ENCODE data around the gene SDHC. TPM values are rescaled to one million over a fixed set of nuclear protein-coding genes. Genes with fewer than 3 reads are reported as not detected.

Gene SDHC
- 238 to 251 TPM (median 241 TPM) in 5 replicates for total RNA-seq (2022; extraction: Qiagen RNA extraction)

GRCh38 chr1:161314201-161314981, at the start of gene SDHC:
Gene SDHC (plus strand): TSS chr1:161314381. CDS start chr1:161314406, 25 bp downstream.

GRCh38 chr1:161309868-161310267, 4.3 kb upstream of the SDHC start, which contains the start of gene MPZ:
Gene MPZ (minus strand): TSS chr1:161309968. CDS start chr1:161309905, 63 bp downstream.

GRCh38 chr1:161367684-161368400, 53.7 kb downstream of the SDHC start, which contains the start of gene CFAP126:
Gene CFAP126 (minus strand): TSS chr1:161367876. CDS start chr1:161367868, 8 bp downstream.

Other genes starting within 250 kb of the SDHC start
- 0.07 to 0.09 TPM (median 0.07 TPM) in 5 replicates for gene ARHGAP30, start 244.5 kb upstream of the SDHC start, total RNA-seq (2022; extraction: Qiagen RNA extraction)
- gene NECTIN4, start 224.8 kb upstream of the SDHC start, total RNA-seq (2022; extraction: Qiagen RNA extraction): 1.6 to 1.9 TPM (median 1.8 TPM) in 5 replicates
- 1.8 to 2.1 TPM (median 1.8 TPM) in 5 replicates for gene KLHDC9, start 216.0 kb upstream of the SDHC start, total RNA-seq (2022; extraction: Qiagen RNA extraction)
- 98.5 to 110 TPM (median 106 TPM) in 5 replicates for gene PFDN2, start 196.3 kb upstream of the SDHC start, total RNA-seq (2022; extraction: Qiagen RNA extraction)
- gene NIT1, start 196.3 kb upstream of the SDHC start, total RNA-seq (2022; extraction: Qiagen RNA extraction): 25.8 to 32.2 TPM (median 31.0 TPM) in 5 replicates
- gene DEDD, start 181.7 kb upstream of the SDHC start, total RNA-seq (2022; extraction: Qiagen RNA extraction): 30.9 to 35.3 TPM (median 31.4 TPM) in 5 replicates
- 87.5 to 144 TPM (median 90.2 TPM) in 5 replicates for gene UFC1, start 160.4 kb upstream of the SDHC start, total RNA-seq (2022; extraction: Qiagen RNA extraction)
- gene USP21, start 154.9 kb upstream of the SDHC start, total RNA-seq (2022; extraction: Qiagen RNA extraction): 15.8 to 24.1 TPM (median 22.5 TPM) in 5 replicates
- 12.2 to 15.7 TPM (median 15.2 TPM) in 5 replicates for gene PPOX, start 148.0 kb upstream of the SDHC start, total RNA-seq (2022; extraction: Qiagen RNA extraction)
- 20.3 to 25.7 TPM (median 24.3 TPM) in 5 replicates for gene B4GALT3, start 136.9 kb upstream of the SDHC start, total RNA-seq (2022; extraction: Qiagen RNA extraction)
- 0.01 to 0.02 TPM (median 0.01 TPM) in 4 of 5 replicates, not detected in the other for gene ADAMTS4, start 115.3 kb upstream of the SDHC start, total RNA-seq (2022; extraction: Qiagen RNA extraction)
- gene NDUFS2, start 112.0 kb upstream of the SDHC start, total RNA-seq (2022; extraction: Qiagen RNA extraction): 78.6 to 115 TPM (median 82.0 TPM) in 5 replicates
- 0.17 to 0.33 TPM in 2 of 5 replicates, not detected in the others for gene FCER1G, start 99.1 kb upstream of the SDHC start, total RNA-seq (2022; extraction: Qiagen RNA extraction)
- 0.95 to 1.9 TPM in 2 of 5 replicates, not detected in the others for gene APOA2, start 90.8 kb upstream of the SDHC start, total RNA-seq (2022; extraction: Qiagen RNA extraction)
- gene TOMM40L, start 88.3 kb upstream of the SDHC start, total RNA-seq (2022; extraction: Qiagen RNA extraction): 10.6 to 12.5 TPM (median 12.2 TPM) in 5 replicates
- gene NR1I3, start 76.2 kb upstream of the SDHC start, total RNA-seq (2022; extraction: Qiagen RNA extraction): 0.07 TPM in 1 of 5 replicates, not detected in the others
- gene PCP4L1, start 55.6 kb upstream of the SDHC start, total RNA-seq (2022; extraction: Qiagen RNA extraction): 0.06 to 0.15 TPM (median 0.07 TPM) in 5 replicates
- gene MPZ, start 4.4 kb upstream of the SDHC start, total RNA-seq (2022; extraction: Qiagen RNA extraction): 0.12 to 0.36 TPM (median 0.24 TPM) in 5 replicates
- gene CFAP126, start 53.5 kb downstream of the SDHC start, total RNA-seq (2022; extraction: Qiagen RNA extraction): 0.16 to 0.22 TPM (median 0.18 TPM) in 5 replicates
- 0.13 TPM in 1 of 5 replicates, not detected in the others for gene FCGR2A, start 191.1 kb downstream of the SDHC start, total RNA-seq (2022; extraction: Qiagen RNA extraction)
- 1.0 to 7.1 TPM (median 1.9 TPM) in 5 replicates for gene HSPA6, start 210.2 kb downstream of the SDHC start, total RNA-seq (2022; extraction: Qiagen RNA extraction)
- not detected in 5 replicates for gene FCGR3A, start 235.4 kb downstream of the SDHC start, total RNA-seq (2022; extraction: Qiagen RNA extraction)